ENCODE measurements around the gene FAM184A.

FAM184A gene

DNA sequence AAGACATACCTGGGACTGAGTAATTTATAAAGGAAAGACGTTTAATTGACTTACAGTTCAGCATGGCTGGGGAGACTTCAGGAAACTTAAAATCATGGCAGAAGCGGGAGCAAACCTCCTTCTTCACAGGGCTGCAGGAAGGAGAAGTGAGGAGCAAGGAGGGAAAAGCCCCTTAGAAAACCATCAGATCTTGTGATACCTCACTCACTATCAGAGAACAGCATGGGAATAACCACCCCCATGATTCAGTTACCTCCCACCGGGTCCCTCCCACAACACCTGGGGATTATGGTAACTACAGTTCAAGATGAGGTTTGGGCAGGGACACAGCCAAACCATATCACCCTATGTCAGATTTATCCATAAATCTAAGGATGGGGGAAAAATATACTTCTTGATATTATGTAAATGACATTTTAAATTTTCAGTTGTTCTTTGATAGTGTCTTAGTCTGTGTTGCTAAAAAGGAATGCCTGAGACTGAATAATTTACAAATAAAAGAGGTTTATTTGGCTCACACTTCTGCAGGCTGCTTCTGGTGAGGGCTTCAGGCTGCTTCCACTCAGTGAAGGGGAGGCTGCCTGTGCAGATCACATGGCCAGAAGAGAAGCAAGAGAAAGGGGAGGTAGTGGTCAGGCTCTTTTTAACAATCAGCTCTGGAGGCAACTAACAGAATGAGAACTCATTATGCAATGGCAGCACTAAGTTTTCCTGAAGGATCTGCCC is 142.3 kb downstream of the FAM184A start:
- no peaks in the 10 kb centered on the region for H3F3A ChIP-seq (ENCODE audit: low read depth)
- no peaks in the 10 kb centered on the region for H3K9me3 ChIP-seq (ENCODE audit: insufficient read depth, low read depth, low read length)
- H3K4me2 ChIP-seq (ENCODE audit: low read depth, low read length, poor library complexity, severe bottlenecking) = peak overlapping the region; percentile 86
- no peaks in the 10 kb centered on the region; the same call in 1 of the 2 replicates for H3K36me3 ChIP-seq (ENCODE audit: insufficient read depth, low read length)
- peaks cover 38% of the 10 kb centered on the region for H3K4me1 ChIP-seq (ENCODE audit: insufficient read depth, low read length, poor library complexity, severe bottlenecking)
- peak overlapping the region; percentile 96 for H3K9ac ChIP-seq (ENCODE audit: low read depth, low read length, poor library complexity, severe bottlenecking)
- H3K79me2 ChIP-seq (ENCODE audit: insufficient read depth, low read length) = peaks cover 40% of the 10 kb centered on the region
- TF ChIP-seq CTCF (conservative IDR thresholded peaks at IDR 0.05; ENCODE audit: low read length) = no peak
- TF ChIP-seq EZH2phosphoT487 (IDR thresholded peaks at IDR 0.05; ENCODE audit: borderline replicate concordance) = no peak
- H4K20me1 ChIP-seq (ENCODE audit: insufficient read depth, low read length, poor library complexity, severe bottlenecking) = peaks cover 23% of the 10 kb centered on the region
- no peaks in the 10 kb centered on the region for H3K9me2 ChIP-seq (replicated peaks; ENCODE audit: low read depth, low read length)
- no peak overlapping the region for H2AFZ ChIP-seq (ENCODE audit: low read length)
- no peaks in the 10 kb centered on the region for H3K27me3 ChIP-seq (ENCODE audit: insufficient read depth, low read length, poor library complexity, severe bottlenecking)
- H3K4me3 ChIP-seq (ENCODE audit: low read length, poor library complexity, severe bottlenecking) = peak overlapping the region; percentile 99

DNA sequence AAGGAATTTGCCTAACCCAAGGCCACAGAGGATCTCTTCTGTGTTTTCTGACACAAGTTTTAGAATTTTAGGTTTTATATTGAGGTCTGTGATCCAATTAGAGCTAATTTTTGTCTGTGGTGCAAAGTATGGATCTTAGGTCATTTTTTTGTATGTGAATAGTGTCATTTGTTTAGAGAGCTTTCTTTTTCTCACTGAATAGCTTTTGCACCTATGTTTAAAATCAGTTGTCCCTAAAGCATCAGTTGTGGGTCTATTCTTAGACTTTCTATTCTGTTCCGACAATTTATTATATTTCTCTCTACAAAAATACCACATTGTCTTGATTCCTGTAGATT is 143.2 kb downstream of the FAM184A start:
- no peaks in the 10 kb centered on the region for H3K27me3 ChIP-seq (ENCODE audit: insufficient read depth, low read length, poor library complexity, severe bottlenecking)

GRCh38 chr6:118934461-118935330 is 143.8 kb downstream of the FAM184A start, which contains the start of gene MCM9:
TSS of gene MCM9 (minus strand) at chr6:118935159. CDS start at chr6:118931723, 3,436 bp downstream.
- TF ChIP-seq CTCF (conservative IDR thresholded peaks at IDR 0.05; ENCODE audit: low read length) = no peak
- TF ChIP-seq EZH2phosphoT487 (IDR thresholded peaks at IDR 0.05; ENCODE audit: borderline replicate concordance) = no peak
- peaks cover 45% of the 10 kb centered on the region for H3K4me1 ChIP-seq (ENCODE audit: insufficient read depth, low read length, poor library complexity, severe bottlenecking)
- no peaks in the 10 kb centered on the region for H3K27me3 ChIP-seq (ENCODE audit: insufficient read depth, low read length, poor library complexity, severe bottlenecking)
- peaks cover 50% of the 10 kb centered on the region for H3K79me2 ChIP-seq (ENCODE audit: insufficient read depth, low read length)
- peaks cover 3% of the 10 kb centered on the region; the same call in 1 of the 2 replicates for H3K36me3 ChIP-seq (ENCODE audit: insufficient read depth, low read length)
- H2AFZ ChIP-seq (ENCODE audit: low read length) = peak within 1 kb of the TSS; percentile 100
- H3K4me2 ChIP-seq (ENCODE audit: low read depth, low read length, poor library complexity, severe bottlenecking) = peak within 1 kb of the TSS; percentile 86
- no peaks in the 10 kb centered on the region for H3F3A ChIP-seq (ENCODE audit: low read depth)
- peak within 1 kb of the TSS; percentile 99 for H3K4me3 ChIP-seq (ENCODE audit: low read length, poor library complexity, severe bottlenecking)
- H4K20me1 ChIP-seq (ENCODE audit: insufficient read depth, low read length, poor library complexity, severe bottlenecking) = peaks cover 28% of the 10 kb centered on the region
- H3K9ac ChIP-seq (ENCODE audit: low read depth, low read length, poor library complexity, severe bottlenecking) = peak within 1 kb of the TSS; percentile 96
- no peaks in the 10 kb centered on the region for H3K9me2 ChIP-seq (replicated peaks; ENCODE audit: low read depth, low read length)
- no peaks in the 10 kb centered on the region for H3K9me3 ChIP-seq (ENCODE audit: insufficient read depth, low read depth, low read length)

More for the DNA sequence above, 143.2 kb downstream of the FAM184A start:
- Histone ChIP-seq H3K4me3 (ENCODE audit: low read length, poor library complexity, severe bottlenecking) (peak overlapping the region; percentile 99), H3K9me3 (ENCODE audit: insufficient read depth, low read depth, low read length) (no peaks in the 10 kb centered on the region), H3F3A (ENCODE audit: low read depth) (no peaks in the 10 kb centered on the region), H3K4me1 (ENCODE audit: insufficient read depth, low read length, poor library complexity, severe bottlenecking) (peaks cover 44% of the 10 kb centered on the region), H4K20me1 (ENCODE audit: insufficient read depth, low read length, poor library complexity, severe bottlenecking) (peaks cover 28% of the 10 kb centered on the region), H3K9ac (ENCODE audit: low read depth, low read length, poor library complexity, severe bottlenecking) (peak overlapping the region; percentile 96), H3K36me3 (ENCODE audit: insufficient read depth, low read length) (peaks cover 3% of the 10 kb centered on the region; the same call in 1 of the 2 replicates), H3K79me2 (ENCODE audit: insufficient read depth, low read length) (peaks cover 48% of the 10 kb centered on the region), H3K4me2 (ENCODE audit: low read depth, low read length, poor library complexity, severe bottlenecking) (peak overlapping the region; percentile 86), H3K9me2 (replicated peaks; ENCODE audit: low read depth, low read length) (no peaks in the 10 kb centered on the region), H2AFZ (ENCODE audit: low read length) (peak overlapping the region; percentile 56)
- TF ChIP-seq EZH2phosphoT487 (IDR thresholded peaks at IDR 0.05; ENCODE audit: borderline replicate concordance) (no peak), CTCF (conservative IDR thresholded peaks at IDR 0.05; ENCODE audit: low read length) (no peak)

Data from Loucy (cell line).